HG03097 (cell line): ENCODE measurements around the gene UNC5C.

ENCODE experiments used
- ATAC-seq: cut with Tn5 transposase; IDR thresholded peaks from one replicate; pipeline ENCODE4 v1.9.1; 2021; ENCODE audit not compliant: unreplicated experiment, low FRiP score

Gene UNC5C

GRCh38 chr4:95548738-95549245 is at the start of gene UNC5C:
UNC5C (minus strand) TSS chr4:95548973.
- no peak for ATAC-seq

GRCh38 chr4:95596676-95597075 is 47.9 kb upstream of the UNC5C start:
- no peak for ATAC-seq

DNA sequence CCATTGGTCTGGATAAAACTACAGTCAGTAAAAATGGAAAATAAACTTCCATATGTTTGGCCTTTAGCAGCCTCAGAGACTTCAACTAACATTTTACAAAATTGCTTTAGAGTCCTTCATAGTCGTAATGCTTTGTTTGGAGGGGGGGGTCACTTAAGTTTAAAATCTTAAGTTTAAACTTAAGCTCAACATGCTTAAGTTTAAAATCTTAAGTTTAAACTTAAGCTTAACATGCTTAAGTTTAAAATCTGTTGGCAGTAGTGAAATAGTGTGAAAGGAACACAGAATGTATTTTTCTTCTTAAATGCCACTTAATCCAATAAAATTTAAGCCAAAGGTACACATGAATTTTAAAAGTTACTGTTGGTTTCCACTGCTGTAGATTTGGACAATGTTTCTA is 45.9 kb upstream of the UNC5C start:
- ATAC-seq = no peak

DNA sequence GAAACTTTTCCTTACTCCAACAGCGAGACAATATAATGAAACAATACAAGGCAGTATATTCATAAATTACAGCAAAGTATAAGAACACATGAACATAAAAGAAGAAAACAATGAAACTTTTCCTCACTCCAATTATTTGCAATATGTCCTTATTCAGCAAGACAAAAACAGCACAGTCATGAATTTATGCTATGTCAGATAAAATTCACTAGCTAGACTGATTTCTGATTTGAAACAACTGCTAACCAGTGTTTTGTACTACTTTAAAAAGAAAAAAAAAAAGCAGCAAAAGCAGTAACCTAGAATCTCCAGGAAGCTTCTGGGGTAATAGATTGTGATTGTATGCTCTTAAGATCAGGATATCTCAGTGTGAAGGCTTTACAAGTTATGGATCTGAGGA is 45.2 kb upstream of the UNC5C start:
- ATAC-seq = no peak

GRCh38 chr4:95591278-95591677 is 42.5 kb upstream of the UNC5C start:
- ATAC-seq = no peak

- no peak for ATAC-seq
These were observed 41.8 kb upstream of the UNC5C start for GRCh38 chr4:95590615-95591014.

DNA sequence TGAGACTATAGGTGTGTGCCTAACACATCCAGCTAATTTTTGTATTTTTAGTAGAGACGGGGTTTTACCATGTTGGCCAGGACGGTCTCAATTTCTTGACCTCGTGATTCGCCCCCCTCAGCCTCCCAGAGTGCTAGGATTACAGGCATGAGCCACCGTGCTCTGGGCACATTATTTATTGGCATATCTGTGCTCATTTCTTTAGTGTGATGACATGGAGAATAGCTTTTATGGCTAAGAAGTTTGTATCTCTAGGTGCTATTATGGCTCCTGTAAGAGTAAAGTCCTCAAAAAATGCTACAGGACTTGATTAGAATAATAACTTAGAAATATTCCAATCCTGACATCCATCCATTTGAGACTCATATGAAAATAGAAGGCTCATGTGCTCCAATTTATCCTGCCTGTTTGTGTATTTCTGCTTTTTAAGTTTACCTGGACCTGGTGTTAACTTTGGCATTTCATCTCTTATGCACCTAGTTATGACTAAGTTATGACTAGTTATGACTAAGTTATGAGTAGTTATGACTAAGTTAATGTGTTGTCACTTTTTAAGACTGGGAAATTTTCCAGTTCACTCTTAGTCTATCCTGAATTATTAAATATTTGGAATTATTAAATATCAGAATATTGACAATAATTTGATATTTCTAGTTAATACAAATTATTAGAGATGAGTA is 36.4 kb upstream of the UNC5C start:
- no peak for ATAC-seq

DNA sequence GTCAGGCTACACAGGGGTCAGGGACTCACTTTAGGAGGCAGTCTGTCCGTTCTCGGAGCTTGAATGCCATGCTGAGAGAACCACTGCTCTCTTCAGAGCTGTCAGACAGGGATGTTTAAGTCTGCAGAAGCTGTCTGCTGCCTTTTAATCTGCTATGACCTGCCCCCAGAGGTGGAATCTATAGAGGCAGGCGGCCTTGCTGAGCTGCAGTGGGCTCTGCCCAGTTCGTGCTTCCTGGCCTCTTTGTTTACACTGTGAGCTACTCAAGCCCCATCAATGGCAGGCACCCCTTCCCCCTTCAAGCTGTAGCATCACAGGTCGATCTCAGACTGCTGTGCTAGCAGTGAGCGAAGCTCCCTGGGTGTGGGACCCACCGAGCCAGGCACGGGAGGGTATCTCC is 31.5 kb upstream of the UNC5C start:
- no peak for ATAC-seq

DNA sequence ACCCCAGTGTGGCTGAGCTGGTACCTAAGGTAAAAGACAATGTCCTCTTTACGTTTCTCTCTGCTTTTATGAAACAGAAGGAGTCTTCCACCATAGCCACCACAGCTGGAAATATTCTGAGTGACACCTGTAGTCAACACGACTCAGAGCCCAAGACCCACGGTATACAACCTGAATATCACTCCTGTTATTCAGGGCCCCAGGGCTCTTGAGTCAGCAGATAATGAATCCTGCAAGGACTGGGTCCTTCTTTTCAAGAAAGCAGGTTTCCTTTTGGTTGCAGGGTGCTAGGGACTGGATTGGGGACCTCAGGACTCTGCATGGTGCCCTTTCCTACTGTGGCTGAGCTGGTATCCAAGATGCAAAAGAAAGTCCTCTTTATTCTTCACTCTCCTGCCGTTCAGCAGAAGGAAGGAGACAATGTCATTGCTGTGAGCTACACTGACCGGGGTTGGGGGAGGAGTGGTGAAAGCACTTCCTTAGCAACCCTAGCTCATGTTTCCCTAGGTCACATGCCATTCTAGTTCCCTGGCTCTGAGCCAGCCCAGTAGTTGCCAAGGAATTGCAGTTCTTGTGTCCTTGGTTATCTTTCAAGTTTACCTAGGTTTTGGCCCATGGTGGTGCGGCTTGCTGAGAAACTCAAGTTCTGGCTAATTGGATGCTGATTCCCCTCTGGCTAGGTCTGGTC is 23.7 kb upstream of the UNC5C start:
- ATAC-seq = no peak

GRCh38 chr4:95571577-95571976 is 22.8 kb upstream of the UNC5C start:
- no peak for ATAC-seq

DNA sequence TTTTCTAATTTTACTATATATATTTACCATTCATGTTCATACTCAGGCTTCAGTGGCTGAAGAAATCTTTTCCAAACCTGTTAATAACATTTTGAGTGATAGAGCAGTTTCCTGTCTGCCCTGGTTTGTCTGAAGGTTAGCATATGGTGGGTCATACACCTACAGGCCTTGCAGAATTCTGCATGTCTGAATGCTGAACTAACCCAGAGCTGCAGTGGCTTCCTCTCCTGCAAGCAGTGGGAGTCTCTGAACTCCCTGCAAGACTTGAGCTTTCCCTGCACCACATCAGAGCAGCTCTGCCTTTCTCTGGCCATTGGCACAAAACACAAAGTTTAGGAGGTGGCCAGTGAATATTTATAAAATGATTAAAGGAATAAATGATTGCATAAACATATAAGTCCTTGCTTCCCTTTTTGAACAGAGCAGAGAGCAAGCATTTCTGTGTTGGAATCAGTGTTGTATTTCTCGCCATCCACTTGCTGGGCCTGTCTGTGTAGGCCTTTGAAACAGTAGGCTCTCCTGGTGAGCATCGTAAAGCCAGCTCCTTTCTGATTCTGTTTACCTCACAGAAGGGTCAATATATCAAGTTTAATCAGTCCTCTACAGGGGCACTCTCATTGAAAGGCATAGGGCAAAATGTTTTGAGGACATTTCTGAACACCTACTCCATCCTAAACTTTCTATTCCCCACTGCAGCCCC is 15.0 kb upstream of the UNC5C start:
- ATAC-seq = no peak

DNA sequence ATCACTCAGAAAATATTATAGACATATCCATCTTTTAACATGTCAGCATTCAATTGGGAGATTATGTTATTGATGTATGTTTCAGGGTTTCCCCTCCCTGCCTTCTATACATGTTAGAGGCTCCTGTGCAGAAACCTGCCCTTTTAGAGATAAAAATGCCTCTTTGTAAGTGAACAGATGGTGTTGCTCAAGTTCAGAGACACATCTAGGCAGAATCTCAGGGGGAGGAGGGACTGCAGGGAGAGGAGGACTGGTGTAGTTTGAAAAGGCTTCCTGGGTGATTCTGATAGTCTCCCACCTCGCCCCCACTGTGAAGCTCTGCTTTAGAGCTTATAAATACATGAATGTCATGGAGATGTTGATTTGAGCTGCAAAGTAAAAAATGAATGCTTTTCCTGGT is 12.0 kb upstream of the UNC5C start:
- ATAC-seq = no peak

- no peak for ATAC-seq
These were observed 7.6 kb upstream of the UNC5C start for GRCh38 chr4:95556207-95556859.

- ATAC-seq = no peak
These were observed 4.3 kb upstream of the UNC5C start for GRCh38 chr4:95552942-95553550.

- no peak for ATAC-seq
These were observed 2.9 kb upstream of the UNC5C start for GRCh38 chr4:95551653-95552052.

DNA sequence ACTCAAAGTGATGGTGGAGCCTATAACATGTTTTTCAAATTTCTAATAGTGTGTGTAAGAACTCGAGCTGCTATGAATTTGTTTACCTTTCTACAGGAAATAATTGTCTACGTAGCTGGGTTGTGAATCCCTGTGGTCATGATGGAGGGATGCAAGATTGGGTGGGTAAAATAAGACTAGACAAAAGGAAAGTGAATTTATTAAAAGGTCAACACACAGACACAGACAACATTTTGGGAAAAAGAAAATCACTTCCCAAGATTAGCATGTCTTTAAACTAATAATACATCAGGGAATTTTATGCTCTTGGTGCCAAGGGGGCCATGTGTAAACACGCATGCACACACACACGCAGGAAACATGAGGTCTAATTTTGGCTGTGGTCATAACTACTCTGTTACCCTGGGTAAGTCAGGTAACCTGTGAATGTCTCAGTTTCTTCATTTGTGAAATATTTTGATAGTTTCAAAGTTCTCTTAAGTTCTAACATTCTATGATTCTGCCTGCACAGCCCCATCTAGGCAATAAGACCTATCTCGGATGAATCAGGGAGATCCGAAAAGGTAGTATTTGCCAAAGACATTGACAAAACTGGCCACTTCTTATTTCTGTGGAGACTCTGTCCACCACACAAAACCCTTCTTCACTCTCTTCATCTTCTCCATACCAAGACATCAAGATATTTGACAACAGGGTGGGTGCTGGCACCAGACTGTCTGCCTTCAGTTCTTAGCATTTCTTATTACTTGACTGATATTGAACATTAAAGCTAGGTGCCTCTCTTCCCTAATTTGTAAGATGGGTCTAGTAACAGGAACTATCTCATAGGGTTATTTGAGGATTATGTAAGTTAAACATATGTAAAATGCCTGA is 1.6 kb upstream of the UNC5C start:
- ATAC-seq = no peak

DNA sequence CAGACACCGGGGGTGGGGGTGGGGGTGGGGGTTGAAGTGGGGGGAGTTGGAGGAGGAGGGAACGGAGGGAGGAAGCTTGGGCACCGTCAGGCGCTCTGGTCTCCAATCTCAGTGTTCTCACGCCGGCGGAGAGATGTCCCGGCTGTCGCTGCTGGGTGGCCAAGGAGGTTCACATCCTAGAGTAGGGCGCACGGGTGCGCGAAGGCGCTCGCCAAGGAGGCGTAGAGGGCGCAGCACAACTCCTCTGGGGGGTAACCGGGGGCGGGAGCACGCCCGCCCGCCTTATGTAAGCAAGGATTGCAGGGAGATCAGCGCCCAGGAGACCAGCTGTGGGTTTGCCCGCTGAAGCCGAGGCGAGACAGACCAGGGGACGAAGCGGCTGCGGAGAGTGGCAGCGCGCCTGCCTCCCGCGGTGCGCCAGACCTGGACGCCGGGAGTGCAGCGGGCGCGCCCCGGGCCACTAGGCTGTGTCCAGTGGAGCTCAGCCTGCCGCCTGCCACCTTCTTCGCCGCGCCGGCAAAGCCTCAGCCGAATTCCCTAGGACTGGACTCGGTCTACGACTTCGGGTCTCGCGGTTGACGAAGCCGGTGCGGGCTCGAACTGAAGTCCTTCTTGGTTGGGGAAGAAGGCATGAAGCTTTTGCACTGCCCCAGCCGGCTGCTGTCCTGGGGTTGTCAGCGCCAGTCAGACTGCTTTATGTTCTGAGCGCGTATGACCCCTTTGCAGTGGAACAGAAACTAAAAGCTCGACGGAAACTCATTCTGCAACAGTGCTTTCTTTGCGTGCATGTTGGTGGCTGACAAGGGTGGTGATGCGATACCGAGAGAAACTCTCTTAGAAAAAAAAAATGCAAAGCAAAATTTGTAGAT is 707 bp upstream of the UNC5C start:
- peak; percentile 97 for ATAC-seq

DNA sequence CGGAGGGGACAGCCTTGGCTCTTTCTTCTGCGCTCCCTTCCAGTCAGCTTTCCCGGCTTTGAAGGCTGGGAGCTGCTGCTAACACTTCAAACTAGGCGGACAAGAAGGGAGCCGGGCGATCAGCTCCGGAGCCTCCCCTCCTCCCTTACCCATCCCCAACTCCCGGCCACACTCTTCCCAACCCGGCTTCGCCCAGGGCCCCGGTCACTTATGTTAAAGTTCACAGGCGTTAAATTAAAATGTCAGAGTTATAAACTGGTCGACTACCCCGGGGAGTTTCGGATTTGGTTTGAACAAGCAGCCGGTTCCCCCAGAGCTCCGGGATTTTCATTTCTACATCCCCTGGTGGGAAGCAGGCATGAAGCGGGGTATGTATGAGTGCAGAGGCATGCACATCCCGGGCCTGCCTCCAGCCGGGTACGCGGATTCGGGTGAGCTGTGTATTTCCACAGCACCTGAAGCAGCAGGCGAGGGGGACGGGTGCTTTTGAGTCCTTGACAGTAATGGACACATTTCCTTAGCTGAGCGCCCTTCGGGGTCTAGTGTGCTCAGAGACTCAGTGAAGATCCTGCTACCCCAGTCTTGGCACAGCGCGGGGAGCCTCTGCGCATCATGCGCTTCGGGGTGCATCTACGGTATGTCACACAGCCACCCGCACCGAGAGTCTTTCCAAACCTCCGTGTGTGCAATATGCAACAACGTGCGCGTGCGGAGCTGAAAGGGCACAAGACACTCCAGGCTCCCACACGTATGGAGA is 880 bp downstream of the UNC5C start:
- ATAC-seq = no peak
